HEK293 (cell line): ENCODE data around the gene PRPH2.

Source experiments
- CTCF ChIA-PET: fragments of 350-600 bp; formaldehyde crosslinking; extraction: SDS; loops from one replicate; lab custom pipeline; 2021; ENCODE audit warnings: antibody characterized with exemption; lab: Yijun Ruan, JAX
- POLR2A ChIA-PET: fragments of 300-600 bp; formaldehyde crosslinking; extraction: SDS; loops from one replicate; lab custom pipeline; 2020; ENCODE audit warnings: antibody characterized with exemption, inconsistent platforms; lab: Yijun Ruan, JAX
- H3K27ac ChIP-seq: fragments of 200-500 bp; sonication (Bioruptor generic); 2 replicates; pipeline ENCODE4 v1.5.1; 2014; ENCODE audit warnings: low read depth, low read length, control low read depth, inconsistent platforms; ENCODE audit errors: extremely low read depth
- H3K36me3 ChIP-seq, 2 experiments: fragments of 200-500 bp in 1 of 2; sonication (Bioruptor generic) in 1 of 2; 1 replicate in 1 of 2; 2 replicates in 1 of 2; pipeline ENCODE4 v1.5.1; 2014 to 2017; ENCODE audit warnings: inconsistent platforms in 2 of 2, low read length in 2 of 2; ENCODE audit not compliant: control insufficient read depth in 2 of 2, insufficient read depth in 1 of 2
- H3K4me1 ChIP-seq: fragments of 200-500 bp; sonication (Bioruptor generic); 2 replicates; pipeline ENCODE4 v1.5.1; 2014; ENCODE audit warnings: mild to moderate bottlenecking, low read length, inconsistent platforms; ENCODE audit not compliant: control insufficient read depth, insufficient read depth
- H3K4me3 ChIP-seq: 2 replicates; pipeline ENCODE4 v1.5.1; 2011; ENCODE audit warnings: low read depth, mild to moderate bottlenecking, control low read depth, low read length, moderate library complexity
- H3K9me3 ChIP-seq: fragments of 200-500 bp; sonication (Bioruptor generic); 2 replicates; pipeline ENCODE4 v1.5.1; 2014; ENCODE audit warnings: low read depth, low read length, inconsistent platforms; ENCODE audit not compliant: control insufficient read depth, insufficient read depth
- HIC1 ChIP-seq: fragments of 450-650 bp; formaldehyde crosslinking; IDR thresholded peaks from 2 replicates; pipeline ENCODE4 v1.5.1; 2016; ENCODE audit warnings: missing biosample characterization, missing genetic modification characterization
- KLF17 ChIP-seq: fragments of 450-650 bp; formaldehyde crosslinking; IDR thresholded peaks from 2 replicates; pipeline ENCODE4 v1.5.1; 2016; ENCODE audit warnings: missing biosample characterization, missing genetic modification characterization
- KLF7 ChIP-seq: fragments of 450-650 bp; formaldehyde crosslinking; IDR thresholded peaks from 2 replicates; pipeline ENCODE4 v1.5.1; 2016; ENCODE audit warnings: missing biosample characterization, missing genetic modification characterization, borderline replicate concordance
- KLF8 ChIP-seq: fragments of 450-650 bp; formaldehyde crosslinking; IDR thresholded peaks from 2 replicates; pipeline ENCODE4 v1.5.1; 2016; ENCODE audit warnings: missing biosample characterization, missing genetic modification characterization
- PATZ1 ChIP-seq: fragments of 450-650 bp; formaldehyde crosslinking; IDR thresholded peaks from 2 replicates; pipeline ENCODE4 v1.5.1; 2016; ENCODE audit warnings: missing biosample characterization, missing genetic modification characterization
- PRDM4 ChIP-seq: fragments of 450-650 bp; formaldehyde crosslinking; IDR thresholded peaks from 2 replicates; pipeline ENCODE4 v1.5.1; 2017; ENCODE audit warnings: missing biosample characterization, missing genetic modification characterization
- SCRT1 ChIP-seq: fragments of 450-650 bp; formaldehyde crosslinking; IDR thresholded peaks from 2 replicates; pipeline ENCODE4 v1.5.1; 2016; ENCODE audit warnings: missing biosample characterization, missing genetic modification characterization, borderline replicate concordance
- WT1 ChIP-seq: fragments of 450-650 bp; formaldehyde crosslinking; IDR thresholded peaks from 2 replicates; pipeline ENCODE4 v1.5.1; 2016; ENCODE audit warnings: missing biosample characterization, missing genetic modification characterization
- ZBTB17 ChIP-seq: fragments of 450-650 bp; formaldehyde crosslinking; IDR thresholded peaks from 2 replicates; pipeline ENCODE4 v1.5.1; 2016; ENCODE audit warnings: missing biosample characterization, missing genetic modification characterization
- ZBTB20 ChIP-seq: fragments of 450-650 bp; formaldehyde crosslinking; IDR thresholded peaks from 2 replicates; pipeline ENCODE4 v1.5.1; 2016; ENCODE audit warnings: missing biosample characterization, missing genetic modification characterization
- ZBTB26 ChIP-seq: fragments of 450-650 bp; formaldehyde crosslinking; optimal IDR thresholded peaks from 2 replicates; pipeline ENCODE3; 2016; ENCODE audit warnings: missing biosample characterization, mild to moderate bottlenecking, missing genetic modification characterization
- ZFP37 ChIP-seq: fragments of 450-650 bp; formaldehyde crosslinking; IDR thresholded peaks from 2 replicates; pipeline ENCODE4 v1.5.1; 2016; ENCODE audit warnings: missing biosample characterization, missing genetic modification characterization
- ZIC2 ChIP-seq: fragments of 450-650 bp; formaldehyde crosslinking; IDR thresholded peaks from 2 replicates; pipeline ENCODE4 v1.5.1; 2016; ENCODE audit warnings: missing biosample characterization, missing genetic modification characterization
- ZNF175 ChIP-seq: fragments of 450-650 bp; formaldehyde crosslinking; IDR thresholded peaks from 2 replicates; pipeline ENCODE4 v1.5.1; 2016; ENCODE audit warnings: missing biosample characterization, missing genetic modification characterization
- ZNF354C ChIP-seq: fragments of 450-650 bp; formaldehyde crosslinking; IDR thresholded peaks from 2 replicates; pipeline ENCODE4 v1.5.1; 2016; ENCODE audit warnings: missing biosample characterization, missing genetic modification characterization, low read depth, borderline replicate concordance
- ZNF404 ChIP-seq: fragments of 450-650 bp; formaldehyde crosslinking; IDR thresholded peaks from 2 replicates; pipeline ENCODE4 v1.5.1; 2017; ENCODE audit warnings: missing biosample characterization, missing genetic modification characterization
- ZNF560 ChIP-seq: fragments of 450-650 bp; formaldehyde crosslinking; IDR thresholded peaks from 2 replicates; pipeline ENCODE4 v1.5.1; 2017; ENCODE audit warnings: missing biosample characterization, missing genetic modification characterization, borderline replicate concordance
- ZNF596 ChIP-seq: fragments of 450-650 bp; IDR thresholded peaks from 2 replicates; pipeline ENCODE4 v1.5.0; 2018; ENCODE audit warnings: missing biosample characterization, mild to moderate bottlenecking, missing genetic modification characterization, moderate library complexity
- ZNF670 ChIP-seq: fragments of 450-650 bp; formaldehyde crosslinking; IDR thresholded peaks from 2 replicates; pipeline ENCODE4 v1.5.1; 2016; ENCODE audit warnings: missing biosample characterization, missing genetic modification characterization, low read depth
- ZNF704 ChIP-seq: fragments of 450-650 bp; formaldehyde crosslinking; IDR thresholded peaks from 2 replicates; pipeline ENCODE4 v1.5.1; 2016; ENCODE audit warnings: missing biosample characterization, missing genetic modification characterization
- ZNF776 ChIP-seq: fragments of 450-650 bp; formaldehyde crosslinking; IDR thresholded peaks from 2 replicates; pipeline ENCODE4 v1.5.0; 2017; ENCODE audit warnings: missing biosample characterization, missing genetic modification characterization, borderline replicate concordance
- ZSCAN23 ChIP-seq: fragments of 450-650 bp; formaldehyde crosslinking; IDR thresholded peaks from 2 replicates; pipeline ENCODE4 v1.5.1; 2016; ENCODE audit warnings: missing biosample characterization, missing genetic modification characterization

PRPH2 gene

GRCh38 chr6:42748203-42748898 is 26.0 kb upstream of the PRPH2 start (continued):
- no peak for TF ChIP-seq PATZ1 (tag by site-specific recombination)
- TF ChIP-seq PRDM4 (tag by site-specific recombination) = peak; percentile 80; the same call in 1 of the 2 replicates

GRCh38 chr6:42746463-42747391 is 24.3 kb upstream of the PRPH2 start:
- CTCF ChIA-PET = interaction anchor here (0.7 to 2.9 kb wide), 3 partner anchors 85 to 265 kb away, joined by 3 to 11 read pairs (median 5); no protein-coding TSS in a partner anchor
- Histone ChIP-seq H3K27ac (peak overlapping the region; percentile 93), H3K4me1 (peaks cover 26% of the 10 kb centered on the region), H3K36me3 (peaks cover 0 to 5% of the 10 kb centered on the region in 2 experiments; a peak in 1 of 3 replicates), H3K9me3 (no peaks in the 10 kb centered on the region), H3K4me3 (peak overlapping the region; percentile 75)
- POLR2A ChIA-PET = interaction anchor here (0.5 to 9.3 kb wide), 47 partner anchors 9 to 1039 kb away, joined by 3 to 316 read pairs (median 4); partner anchors contain the start of genes BICRAL, C6orf132, CNPY3 and CUL7
- peak; percentile 72 for TF ChIP-seq ZBTB26 (tag by site-specific recombination)
- no peak for TF ChIP-seq ZNF670 (tag by site-specific recombination)
- TF ChIP-seq WT1 (tag by site-specific recombination) = peak; percentile 69
- no peak for TF ChIP-seq SCRT1 (tag by site-specific recombination)
- 0 out of 2 replicates have a peak, but pooled peaks have one; percentile 27 for TF ChIP-seq ZSCAN23 (tag by site-specific recombination)
- no peak; the same call in 1 of the 2 replicates for TF ChIP-seq ZNF596
- TF ChIP-seq ZFP37 (tag by site-specific recombination) = peak; percentile 48; the same call in 1 of the 2 replicates
- no peak for TF ChIP-seq ZNF354C (tag by site-specific recombination)
- TF ChIP-seq ZNF560 = no peak
- no peak for TF ChIP-seq ZNF776 (tag by site-specific recombination)
- TF ChIP-seq KLF7 (tag by site-specific recombination) = peak; percentile 72; the same call in 1 of the 2 replicates
- TF ChIP-seq KLF17 (tag by site-specific recombination) = 0 out of 2 replicates have a peak, but pooled peaks have one; percentile 15
- peak; percentile 83 for TF ChIP-seq HIC1 (tag by site-specific recombination)
- TF ChIP-seq ZBTB17 = peak; percentile 77; the same call in 1 of the 2 replicates
- TF ChIP-seq ZBTB20 (tag by site-specific recombination) = peak; percentile 98
- TF ChIP-seq ZNF704 (tag by site-specific recombination) = no peak
- TF ChIP-seq ZNF175 (tag by site-specific recombination) = no peak
- peak; percentile 78 for TF ChIP-seq ZIC2 (tag by site-specific recombination)
- TF ChIP-seq ZNF404 (tag by site-specific recombination) = no peak
- TF ChIP-seq KLF8 (tag by site-specific recombination) = peak; percentile 94
